Vagina (tissue), 2 donors: ENCODE data around the gene KDM4C.

Experiments
- CTCF ChIP-seq, 3 experiments: fragments of 450-650 bp in 2 of 3; fragments of 200-600 bp in 1 of 3; sonication (generic) in 1 of 3; IDR thresholded peaks; one replicate each; pipeline ENCODE4 v1.5.1; 2017 to 2019; ENCODE audit warnings: antibody characterized with exemption in 3 of 3, mild to moderate bottlenecking in 2 of 3, moderate library complexity in 2 of 3
- POLR2A ChIP-seq, 2 donors: fragments of 450-650 bp; IDR thresholded peaks; one replicate each; pipeline ENCODE4 v1.6.1; 2017; ENCODE audit warnings: antibody characterized with exemption in 2 of 2, mild to moderate bottlenecking in 2 of 2, moderate library complexity in 2 of 2

GRCh38 chr9:7205806-7206205 lies 448.0 kb downstream of the KDM4C start:
- TF ChIP-seq POLR2A (IDR thresholded peaks at IDR 0.05) (no peak), CTCF (IDR thresholded peaks at IDR 0.05) (no peak)
